Mesenteric fat pad (tissue), 1 donor: Measurements from ENCODE around the gene TMEM97. TPM values are rescaled to one million over a fixed set of nuclear protein-coding genes. Genes with fewer than 3 reads are reported as not detected.

Experiments used
- DNase-seq: peaks from one replicate; pipeline ENCODE4 v3.0.0-alpha.2; 2020; ENCODE audit warnings: low spot score
- total RNA-seq: library from RNA; stranded (reverse); fragmentation: NEBNext Ultra II Directional; extraction: Animal tissue kit (Norgen Biotek cat#: 25700); gene quantifications from one replicate; pipeline ENCODE4 v1.2.1, GENCODE V29; 2021
- donor health status: DM: yes; HTN: yes; CAD: no.

Gene TMEM97
- total RNA-seq, 1 donor from 2014 or later = 3.1 TPM

DNA sequence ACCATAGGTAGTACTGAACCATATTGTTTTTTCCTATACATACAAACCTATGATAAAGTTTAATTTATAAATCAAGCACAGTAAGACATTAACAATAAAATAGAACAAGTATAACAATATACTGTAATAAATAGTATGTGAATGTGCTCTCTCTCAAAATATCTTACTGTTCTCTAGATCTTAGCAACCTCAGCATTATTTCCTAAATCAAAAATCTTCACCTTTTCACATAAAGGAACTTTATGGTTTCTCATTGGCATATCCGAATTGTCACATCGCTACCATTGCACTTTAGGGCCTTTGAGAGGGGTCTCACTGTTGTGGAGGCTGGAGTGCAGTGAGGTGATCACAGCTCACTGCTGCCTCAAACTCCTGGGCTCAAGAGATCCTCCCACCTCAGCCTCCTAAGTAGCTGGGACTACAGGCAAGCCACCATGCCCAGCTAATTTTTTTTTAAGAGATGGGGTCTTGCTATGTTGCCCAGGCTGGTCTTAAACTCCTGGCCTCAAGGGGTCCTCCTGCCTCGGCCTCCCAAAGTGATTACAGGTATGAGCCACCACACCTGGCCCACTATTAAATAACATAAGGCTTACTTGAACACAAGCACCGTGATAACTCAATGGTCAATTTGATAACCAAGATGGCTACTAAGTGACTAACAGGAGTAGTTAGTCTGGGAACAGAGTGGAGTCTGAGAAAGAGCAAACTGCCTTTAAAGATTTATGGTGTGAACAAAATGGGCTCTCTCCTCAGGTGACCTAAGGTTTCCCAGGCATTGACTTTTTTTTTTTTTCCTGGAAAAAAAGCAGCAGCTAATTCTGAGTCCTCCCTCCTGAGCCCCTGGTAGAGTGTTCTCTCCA is 2.9 kb upstream of the TMEM97 start:
- DNase-seq = no peak

DNA sequence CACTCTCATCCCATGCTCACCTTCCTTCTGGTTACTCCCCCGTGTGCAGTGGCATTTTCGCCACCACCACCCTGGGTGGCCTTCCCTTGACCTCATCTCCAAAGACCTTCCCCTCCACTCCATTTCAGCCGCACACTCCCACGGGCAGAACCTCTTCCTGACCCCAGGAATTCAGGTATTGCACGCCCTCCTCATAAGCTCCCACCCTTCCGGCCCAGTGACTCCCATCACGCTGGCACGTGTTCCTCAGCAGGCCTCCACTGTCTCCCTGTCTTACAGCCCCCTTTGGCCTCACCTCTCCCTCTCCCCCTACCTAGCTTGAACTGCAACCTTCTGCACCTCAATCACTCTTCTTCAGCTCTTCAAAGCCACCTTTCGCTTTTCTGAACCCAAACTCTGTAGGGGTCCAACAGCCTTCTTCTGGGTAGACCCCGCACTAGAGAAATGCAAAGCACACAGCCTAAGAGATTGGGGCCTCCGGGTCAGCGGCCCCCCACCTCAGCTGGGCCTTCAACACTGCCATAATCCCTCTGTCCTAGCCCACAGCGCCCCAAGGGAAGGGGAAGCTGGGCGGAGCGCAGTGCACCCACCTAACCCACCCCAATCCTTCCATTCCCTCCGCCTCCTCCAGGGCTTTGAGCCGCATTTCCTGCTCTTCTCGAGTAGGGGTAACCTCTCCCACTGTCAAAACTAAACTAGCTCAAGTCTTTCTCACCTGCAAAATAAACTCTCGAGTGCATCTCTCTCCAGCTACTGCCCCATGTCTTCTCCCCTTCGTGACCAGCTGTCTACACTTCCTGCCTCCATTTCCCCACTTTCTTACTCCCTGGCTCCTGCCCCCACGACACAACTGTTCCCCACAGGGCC is 1.7 kb upstream of the TMEM97 start:
- DNase-seq = no peak

DNA sequence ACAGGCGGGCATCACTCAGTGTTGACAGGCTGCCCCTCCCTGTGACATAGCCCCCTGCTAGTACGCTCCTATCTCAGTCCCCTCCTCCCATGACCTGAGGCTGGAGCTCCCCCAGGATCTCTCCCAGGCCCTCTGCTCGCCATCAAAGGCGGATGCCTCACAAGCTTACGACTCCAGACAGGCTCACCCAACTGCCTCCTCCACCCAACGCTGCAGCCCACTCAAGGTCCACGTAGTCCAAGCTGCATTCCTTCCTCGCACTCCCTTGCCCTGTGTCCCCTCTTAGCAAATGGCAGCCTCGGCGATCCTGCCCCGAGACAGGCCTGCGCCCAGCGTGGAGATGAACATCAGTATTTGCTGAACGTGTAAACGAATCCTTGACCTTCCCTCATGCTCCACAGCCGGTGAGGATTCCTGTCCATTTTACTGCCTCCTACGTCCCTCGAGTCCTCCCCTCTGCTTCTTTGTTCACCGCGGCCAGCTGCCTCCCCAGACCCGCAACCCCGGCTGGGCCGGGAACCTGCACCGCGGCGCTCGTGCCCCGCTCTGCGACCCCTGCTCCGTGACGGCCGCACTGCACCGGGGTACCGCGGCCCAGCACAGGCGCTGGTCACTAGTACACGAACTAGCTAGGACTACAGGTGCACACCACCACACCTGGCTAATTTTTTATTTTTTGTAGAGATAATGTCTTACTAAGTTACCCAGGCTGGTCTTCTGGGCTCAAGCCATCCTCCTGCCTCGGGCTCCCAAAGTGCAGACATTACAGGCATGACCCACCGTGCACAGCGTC is 838 bp upstream of the TMEM97 start:
- DNase-seq = no peak

DNA sequence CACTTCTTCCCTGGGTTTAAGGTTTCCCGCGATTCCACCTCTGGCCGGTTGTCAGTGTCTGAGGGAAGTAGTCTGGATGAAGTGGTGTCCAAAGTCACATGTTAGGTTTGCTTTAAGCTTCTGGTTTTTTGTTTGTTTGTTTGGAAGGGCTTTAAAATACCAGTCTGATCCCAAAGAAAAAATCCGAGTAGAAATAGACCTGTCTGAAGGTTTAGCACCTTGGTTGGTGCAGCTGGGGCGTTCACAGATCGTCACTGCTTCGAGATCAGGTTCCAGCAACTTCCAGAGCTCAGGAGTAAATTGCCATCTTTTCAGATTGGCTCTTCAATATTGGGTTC is 567 bp downstream of the TMEM97 start:
- DNase-seq = no peak

DNA sequence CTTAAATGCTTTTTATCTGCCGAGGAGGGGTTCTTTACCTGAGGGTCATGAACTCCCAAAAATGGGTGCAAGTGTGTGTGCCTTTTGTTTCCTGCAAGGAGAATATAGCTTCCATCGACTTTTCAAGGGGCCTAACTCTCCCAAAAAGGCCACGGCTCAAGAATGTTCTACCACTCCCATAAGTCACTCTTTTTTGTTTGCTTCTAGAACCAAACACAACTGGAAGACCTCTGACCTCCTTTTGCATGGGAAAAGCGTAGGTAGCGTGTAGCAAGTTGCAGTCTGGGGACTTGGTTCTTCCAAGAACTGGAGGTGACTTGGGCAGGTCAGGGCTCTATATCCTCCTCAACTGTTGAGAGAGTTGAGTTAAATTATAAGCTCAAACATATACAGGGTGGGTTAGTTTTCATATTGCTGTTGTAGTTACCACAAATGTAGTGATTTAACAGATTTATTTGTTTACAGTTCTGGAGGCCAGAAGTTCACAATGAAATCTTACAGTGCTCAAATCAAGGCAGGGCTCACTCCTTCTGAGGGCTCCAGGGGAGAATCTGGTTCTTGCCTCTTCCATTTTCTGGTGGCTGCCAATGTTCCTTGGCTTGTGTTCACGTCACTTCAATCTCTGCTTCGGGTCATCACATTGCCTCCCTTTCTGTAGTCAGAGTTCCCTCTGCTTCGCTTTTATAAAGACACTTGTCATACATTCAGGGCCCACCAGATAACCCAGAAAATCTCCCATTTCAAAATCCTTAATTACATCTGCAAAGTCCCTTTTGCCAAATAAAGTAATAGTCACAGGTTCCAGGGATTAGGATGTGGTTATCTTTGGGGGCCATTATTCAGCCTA is 1.4 kb downstream of the TMEM97 start:
- no peak for DNase-seq

DNA sequence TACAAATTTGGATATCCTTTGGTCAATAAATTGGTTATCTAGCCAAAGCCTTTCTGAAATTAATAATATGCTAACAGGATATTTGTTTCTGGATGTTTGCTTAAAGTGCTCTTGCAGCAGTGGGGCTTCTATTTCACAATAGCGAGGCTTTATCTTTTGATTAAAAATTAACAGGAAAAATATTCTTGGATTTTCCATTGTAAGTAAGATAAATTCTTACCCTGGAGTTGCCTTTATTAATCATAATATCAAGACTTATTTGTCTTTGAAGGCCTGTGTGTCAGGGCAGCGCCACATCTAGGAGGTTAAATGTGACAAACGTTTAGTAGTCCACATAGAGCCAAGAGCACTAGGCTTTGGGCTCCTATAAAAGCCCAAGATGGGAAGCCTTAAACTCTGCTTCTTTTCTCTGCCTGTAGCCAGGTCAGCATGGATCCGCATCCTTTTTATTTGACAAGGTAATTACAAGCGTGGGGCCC is 5.3 kb downstream of the TMEM97 start:
- DNase-seq = no peak

DNA sequence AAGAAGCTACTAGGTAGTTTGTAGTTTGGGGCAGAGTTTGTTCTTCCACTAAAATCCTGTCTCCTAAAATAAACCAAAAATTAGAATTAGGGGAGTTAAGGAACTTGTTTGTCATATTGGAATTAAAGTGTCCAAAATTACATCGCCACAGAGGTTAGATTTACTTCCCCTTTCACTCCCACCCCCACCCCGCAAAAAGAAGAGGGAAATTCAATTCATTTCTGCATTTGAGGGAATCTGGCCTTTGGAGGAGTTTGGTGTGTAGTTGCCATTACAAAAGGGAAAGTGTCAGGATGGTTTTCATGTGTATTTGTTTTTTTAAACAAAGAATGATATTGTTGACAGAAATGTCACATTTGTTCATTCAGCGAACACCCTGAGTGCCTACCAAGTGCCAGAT is 5.8 kb downstream of the TMEM97 start:
- DNase-seq = no peak

DNA sequence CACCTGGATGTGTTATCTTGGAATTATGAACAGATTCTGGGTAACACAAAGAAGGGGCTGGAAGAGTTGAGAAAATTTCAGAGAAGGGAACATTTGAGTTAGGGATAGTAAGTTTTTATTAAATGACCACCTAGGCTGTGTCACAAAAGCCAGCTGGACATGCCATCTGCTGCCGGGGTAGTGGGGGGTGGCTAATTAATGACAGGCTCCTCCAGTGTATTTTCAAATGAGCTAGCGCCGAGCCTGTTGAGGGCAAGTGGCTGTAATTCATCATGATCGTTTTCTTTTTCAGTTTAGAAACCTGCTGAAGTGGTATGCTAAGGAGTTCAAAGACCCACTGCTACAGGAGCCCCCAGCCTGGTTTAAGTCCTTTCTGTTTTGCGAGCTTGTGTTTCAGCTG is 6.2 kb downstream of the TMEM97 start:
- no peak for DNase-seq

DNA sequence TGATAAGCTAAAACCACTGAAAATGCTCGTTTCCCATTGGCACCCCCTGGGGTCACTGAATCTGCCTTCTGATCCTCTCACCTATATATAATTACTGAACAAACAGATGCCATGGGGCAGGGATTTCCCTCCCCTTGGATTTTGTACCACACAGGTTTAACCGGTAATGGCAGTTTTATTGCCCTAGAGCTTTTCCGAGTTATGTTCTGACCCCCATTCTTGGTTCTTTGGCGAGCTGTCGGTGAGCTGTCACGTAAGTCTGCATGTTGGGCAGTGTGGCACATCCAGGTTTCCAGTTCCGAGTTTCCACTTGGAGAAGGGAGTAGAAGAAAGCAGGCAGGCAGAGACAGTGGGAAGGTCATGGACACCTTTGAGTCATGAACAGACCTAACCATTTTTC is 7.1 kb downstream of the TMEM97 start:
- no peak for DNase-seq

DNA sequence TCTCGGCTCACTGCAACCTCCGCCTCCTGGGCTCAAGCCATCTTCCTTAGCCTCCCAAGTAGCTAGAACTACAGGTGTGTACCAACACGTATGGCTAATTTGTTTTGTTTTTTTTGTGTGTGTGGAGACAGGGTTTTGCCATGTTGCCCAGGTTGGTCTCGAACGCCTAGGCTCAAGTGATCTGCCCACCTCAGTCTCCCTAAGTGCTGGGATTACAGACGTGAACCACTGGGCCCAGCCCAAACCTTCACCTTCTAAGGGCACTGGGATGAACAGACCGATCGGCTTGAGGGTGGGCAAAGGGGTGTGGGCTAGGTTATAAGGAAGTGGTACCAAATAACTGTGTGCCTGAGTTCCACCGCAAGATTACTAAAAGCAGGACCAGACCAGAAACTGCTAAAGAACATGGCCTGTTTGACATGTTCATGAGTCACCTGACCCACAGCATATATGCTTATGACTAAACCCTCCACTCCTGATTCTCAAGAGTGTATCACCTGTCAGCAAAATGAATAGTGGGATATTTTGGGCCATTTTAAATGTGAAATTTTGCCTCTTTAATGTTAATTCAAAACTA is 8.1 kb downstream of the TMEM97 start:
- DNase-seq = no peak

DNA sequence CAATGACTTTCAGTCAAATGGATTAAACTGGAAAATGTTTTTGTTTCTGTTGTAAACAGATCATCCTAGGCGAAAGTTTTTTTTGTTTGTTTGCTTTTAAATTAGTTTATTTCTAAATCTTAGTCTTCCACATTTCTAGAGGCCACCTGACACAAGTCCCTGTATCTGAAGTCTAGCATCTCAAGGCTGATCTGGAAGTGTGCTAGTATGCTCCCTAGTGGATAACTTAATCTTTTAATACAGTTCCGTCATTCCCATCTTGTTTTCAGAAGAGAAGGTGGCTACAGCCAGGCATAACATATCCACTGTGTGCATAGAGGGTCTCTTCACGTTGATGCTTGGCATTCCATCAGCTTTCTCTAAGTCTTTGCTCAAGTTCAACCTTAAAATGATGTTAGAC is 8.7 kb downstream of the TMEM97 start:
- DNase-seq = no peak

DNA sequence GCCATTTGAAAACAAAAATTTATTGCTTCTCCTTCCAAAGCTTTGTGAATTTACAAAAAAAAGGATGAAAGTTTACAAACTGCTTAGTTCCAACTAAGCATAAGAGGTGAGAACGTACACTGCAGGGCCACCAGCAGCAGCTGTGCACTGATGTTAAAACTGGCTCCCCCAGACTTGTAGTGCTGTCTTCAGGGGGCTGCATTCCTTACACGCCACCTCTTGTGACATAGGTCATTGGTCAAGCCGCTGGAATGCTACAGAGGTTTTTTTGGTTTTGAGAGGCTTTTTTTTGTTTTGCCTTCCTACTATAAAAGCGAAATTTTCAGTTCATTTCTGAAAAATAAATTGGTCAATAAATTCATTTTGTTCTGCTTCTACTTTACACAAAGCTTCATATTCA is 9.3 kb downstream of the TMEM97 start:
- DNase-seq = no peak

DNA sequence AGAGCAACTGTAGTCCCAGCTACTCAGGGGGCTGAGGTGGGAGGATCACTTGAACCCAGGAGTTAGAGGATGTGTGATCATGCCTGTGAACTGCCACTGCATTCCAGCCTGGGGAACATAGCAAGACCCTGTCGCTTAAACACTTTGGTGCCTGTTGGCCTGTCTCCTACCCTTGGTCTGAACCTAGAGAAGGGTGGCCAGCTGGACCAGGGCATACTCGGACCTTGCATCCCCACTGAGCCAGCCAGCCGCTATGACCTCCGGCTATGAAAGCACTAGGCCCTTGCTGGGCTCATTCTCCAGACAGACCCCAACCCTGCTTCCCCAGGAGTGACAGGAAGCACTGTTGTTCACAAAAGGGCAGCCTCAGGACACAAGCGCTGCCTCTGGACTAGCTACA is 11.7 kb downstream of the TMEM97 start:
- DNase-seq = no peak

DNA sequence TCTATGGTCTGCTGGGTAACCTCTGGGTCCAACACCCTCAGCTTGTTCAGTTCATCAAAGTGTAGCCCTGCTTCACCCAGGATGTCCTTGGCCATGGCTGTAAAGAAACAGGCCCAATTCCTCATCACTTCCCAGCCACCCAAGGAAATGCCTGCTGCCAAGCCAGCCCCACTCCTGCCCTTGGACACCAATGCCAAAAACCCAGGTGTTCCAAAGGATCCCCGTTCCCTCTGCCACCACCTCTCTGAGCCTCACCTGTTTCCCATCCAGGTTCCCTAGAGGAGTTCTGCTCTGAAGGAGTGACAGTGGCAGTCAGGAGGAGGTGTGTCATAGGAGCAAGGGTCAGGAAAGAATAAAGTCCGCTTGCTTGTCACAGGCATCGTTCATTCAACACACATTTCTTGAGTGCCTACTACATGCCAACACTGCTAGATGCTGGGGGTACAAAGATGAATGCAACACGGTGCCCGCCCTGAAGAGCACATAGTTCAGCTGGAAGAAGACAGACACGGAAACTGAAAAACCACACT is 13.0 kb downstream of the TMEM97 start:
- no peak for DNase-seq

DNA sequence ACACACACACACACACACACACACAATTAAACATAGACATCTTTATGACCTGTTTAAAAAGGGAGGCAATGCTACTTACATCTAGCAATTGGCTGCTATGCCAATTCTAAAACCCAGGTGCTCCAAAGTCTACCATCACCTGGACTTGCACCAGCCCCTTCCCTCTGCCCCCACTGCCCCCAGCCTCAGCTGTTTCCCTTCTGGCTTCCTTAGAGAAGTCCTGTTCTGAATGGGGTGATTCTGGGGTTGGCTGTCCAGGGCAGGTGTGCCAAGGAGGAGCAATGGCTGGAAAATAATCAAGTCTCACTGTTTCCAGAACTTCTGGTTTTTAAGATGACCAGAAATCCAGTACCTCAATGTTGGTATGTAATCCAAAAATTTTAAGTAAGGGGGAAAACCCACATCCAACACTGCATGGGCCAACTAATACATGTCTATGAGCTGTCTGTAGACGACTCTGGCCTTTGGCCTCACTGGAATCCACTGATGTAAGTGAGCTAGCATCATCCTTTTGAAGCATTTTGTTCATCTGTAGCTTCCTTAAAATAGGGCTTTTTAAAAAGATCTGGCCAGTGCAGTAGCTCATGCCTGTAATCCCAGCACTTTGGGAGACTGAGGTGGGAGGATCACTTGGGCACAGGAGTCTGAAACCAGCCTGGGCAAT is 14.2 kb downstream of the TMEM97 start:
- DNase-seq = no peak

DNA sequence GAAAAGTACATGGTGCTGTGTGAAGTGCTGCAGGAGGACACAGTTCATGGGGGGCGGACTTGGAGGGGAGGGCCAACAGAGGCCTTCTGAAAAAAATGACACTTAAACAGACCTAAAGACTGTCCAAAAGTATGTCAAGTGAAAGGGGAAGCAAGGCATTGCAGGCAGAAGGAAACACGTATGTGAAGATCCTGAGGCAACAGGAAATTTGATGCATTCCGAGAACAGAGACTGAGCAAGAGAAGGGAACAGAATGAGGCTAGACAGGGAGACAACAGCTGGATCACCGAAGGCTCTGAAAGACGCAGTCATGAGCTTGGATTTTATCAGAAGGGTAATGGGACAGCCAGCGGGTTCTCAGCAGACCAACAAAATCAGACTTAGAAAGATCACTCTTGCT is 15.2 kb downstream of the TMEM97 start:
- no peak for DNase-seq

DNA sequence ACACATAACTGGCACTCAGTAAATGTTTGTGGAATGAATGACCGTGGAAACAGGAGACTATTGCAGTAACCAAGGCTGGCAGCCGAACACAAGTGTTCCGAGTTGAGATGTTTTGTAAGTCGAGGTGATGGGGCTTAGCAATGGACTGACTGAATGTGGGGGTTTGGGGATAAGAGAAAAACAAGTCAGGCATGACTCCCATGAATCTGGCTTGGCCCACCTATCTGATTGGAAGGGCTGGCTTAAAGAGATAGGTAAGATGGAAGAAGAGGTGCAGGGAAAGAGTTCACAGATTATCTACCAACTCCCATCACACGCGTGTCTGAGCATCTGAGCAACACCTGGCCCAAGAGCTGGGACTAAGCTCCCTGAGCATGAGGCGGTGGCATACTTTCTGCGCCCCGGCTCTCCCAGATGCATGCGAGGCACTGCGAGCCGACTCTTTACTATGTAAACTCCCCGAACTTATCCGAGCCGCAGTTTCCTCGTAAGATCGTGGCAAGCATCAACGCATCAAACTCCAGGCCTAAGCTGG is 15.7 kb downstream of the TMEM97 start:
- DNase-seq = no peak

DNA sequence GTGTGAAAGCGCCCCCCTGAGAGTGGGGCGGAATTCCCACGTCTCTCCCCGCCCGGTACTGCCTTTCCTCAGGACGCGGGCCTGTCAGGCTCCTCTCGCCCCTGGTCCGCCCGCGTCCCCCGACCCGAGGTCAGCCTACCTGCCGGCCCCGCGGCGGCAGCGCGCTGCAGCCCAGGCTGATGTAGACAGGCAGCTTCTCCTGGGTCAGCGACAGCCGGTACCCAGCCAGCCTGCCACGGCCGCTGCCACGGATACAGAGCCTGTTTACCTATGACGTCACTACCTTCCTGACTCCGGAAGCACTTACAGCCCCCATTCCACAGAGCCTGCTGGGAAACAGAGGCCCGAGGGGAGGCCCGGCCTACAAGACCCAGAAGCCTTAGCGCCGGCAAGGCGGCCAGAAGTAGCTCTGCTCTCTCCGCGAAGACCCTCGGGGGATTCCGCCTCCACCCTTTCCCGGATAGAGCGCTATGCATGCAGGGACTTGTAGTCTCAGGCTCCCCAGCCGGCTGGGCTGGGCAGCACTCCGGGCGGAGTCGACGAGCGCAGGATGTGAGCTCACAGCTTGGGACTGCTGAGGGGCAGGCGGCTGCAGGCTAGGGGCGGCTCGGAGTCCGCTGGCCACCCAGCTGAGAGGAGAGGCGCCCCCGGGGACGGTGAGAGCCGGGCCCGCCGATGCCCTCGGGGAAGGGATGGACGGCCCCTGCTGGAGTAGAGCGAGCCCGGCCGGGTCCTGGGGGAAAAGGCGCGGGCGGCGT is 16.4 kb downstream of the TMEM97 start, which contains the start of the genes IFT20 and TNFAIP1:
TSS of gene IFT20 (minus strand) at position 272 of the 758 bp plus-strand sequence. CDS start 3,487 bp downstream, outside the sequence.
TSS of gene TNFAIP1 (plus strand) at position 561 of the 758 bp plus-strand sequence. CDS start 3,761 bp downstream, outside the sequence.
- DNase-seq = peak; percentile 99
